ENCODE measurements around the gene MYBL2. TPM values are rescaled to one million over a fixed set of nuclear protein-coding genes. Genes with fewer than 3 reads are reported as not detected.

The MYBL2 gene
- total and polyA plus RNA-seq, 2 donors (not counting 3 experiments of a cell fraction or from before 2014, with no cell fraction given), result 35.7 to 105 TPM

DNA sequence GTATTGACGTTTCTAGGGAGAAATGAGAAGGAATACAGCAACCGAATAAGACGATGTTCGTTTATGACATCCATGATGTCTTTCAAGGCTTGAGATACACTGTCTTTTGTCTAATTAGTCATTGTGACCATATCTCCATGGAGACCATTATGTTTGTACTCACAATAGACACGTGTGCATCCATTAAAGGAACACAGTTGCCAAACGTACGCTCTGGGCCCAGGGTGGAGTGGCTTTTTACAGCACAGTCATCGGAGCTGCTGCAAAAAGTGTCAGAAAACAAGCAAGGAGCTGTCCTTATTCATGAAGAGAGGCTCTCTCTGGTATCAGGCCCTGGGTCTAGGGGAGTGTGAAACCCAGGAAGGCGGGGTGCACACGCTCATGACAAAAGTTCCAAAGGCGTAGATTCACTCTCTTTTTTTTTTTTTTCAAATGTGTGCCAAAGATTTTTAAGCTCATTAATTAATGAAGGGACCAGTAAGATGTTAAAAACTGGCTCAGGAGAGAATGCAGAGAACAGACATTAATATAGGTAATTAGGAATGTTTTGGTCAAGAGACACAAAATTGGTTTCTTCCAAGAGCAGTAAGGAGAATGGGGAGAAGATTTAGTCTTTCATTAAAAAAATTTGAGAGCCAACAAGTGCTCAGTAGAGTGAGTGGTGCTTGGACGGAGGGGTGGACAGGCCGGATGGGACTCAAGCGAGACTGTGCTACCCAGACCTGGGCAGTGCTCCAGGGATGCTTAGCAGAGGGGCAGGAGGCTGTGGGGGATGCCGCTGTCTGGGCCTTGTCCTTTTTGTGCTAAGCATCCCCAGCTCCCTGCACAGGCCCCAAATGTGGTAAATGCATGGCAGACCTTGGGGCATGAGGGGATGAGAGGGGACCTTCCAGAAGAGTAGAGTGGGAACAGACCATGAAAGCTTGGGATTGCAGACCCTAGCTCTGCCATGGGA is 94.7 kb downstream of the MYBL2 start:
- Histone ChIP-seq H3K9me3 (replicated peaks; ENCODE audit: control insufficient read depth, insufficient read depth, low read length) (no peaks in the 10 kb centered on the region), H2AFZ (ENCODE audit: low read depth, low read length) (no peak overlapping the region), H3K4me3 (replicated peaks in 1 of 3; ENCODE audit: insufficient read depth in 1 of 3, low read depth in 1 of 3, low read length in 3 of 3) (no peak overlapping the region), H3K9me1 (replicated peaks; ENCODE audit: control insufficient read depth, extremely low read depth, insufficient read depth, low read length) (no peaks in the 10 kb centered on the region), H4K20me1 (replicated peaks; ENCODE audit: control insufficient read depth, extremely low read depth, insufficient read depth, low read length) (no peaks in the 10 kb centered on the region), H3K4me2 (ENCODE audit: insufficient read depth, low read length) (no peak overlapping the region), H3K9ac (replicated peaks; ENCODE audit: extremely low read depth, insufficient read depth, low read length) (no peak overlapping the region), H3K27me3 (ENCODE audit: control insufficient read depth in 2 of 2, insufficient read depth in 2 of 2, low read length in 2 of 2) (peaks cover 0 to 11% of the 10 kb centered on the region in 2 experiments), H3K36me3 (ENCODE audit: control insufficient read depth in 2 of 2, extremely low read depth in 1 of 2, insufficient read depth in 2 of 2, low read length in 2 of 2) (no peaks in the 10 kb centered on the region), H3K79me2 (ENCODE audit: control insufficient read depth, insufficient read depth, low read length) (no peaks in the 10 kb centered on the region), H3K27ac (ENCODE audit: insufficient read depth, low read depth, low read length) (no peak overlapping the region), H3K4me1 (ENCODE audit: control insufficient read depth, extremely low read depth, insufficient read depth, low read length) (no peaks in the 10 kb centered on the region)
- CTCF ChIA-PET, result no interaction called here
- dilution Hi-C loops (cut with MboI; ENCODE audit: extremely low pct_ligation_motif_present, low sequenced_read_pairs) (loop anchor here (25.0 kb wide), 1 partner anchor 151 kb away; the partner anchor contains the start of gene TOX2), intact Hi-C loops (cut with micrococcal nuclease) (no loop called here)
- TF ChIP-seq, protein P1, sequence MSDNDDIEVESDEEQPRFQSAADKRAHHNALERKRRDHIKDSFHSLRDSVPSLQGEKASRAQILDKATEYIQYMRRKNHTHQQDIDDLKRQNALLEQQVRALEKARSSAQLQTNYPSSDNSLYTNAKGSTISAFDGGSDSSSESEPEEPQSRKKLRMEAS (IDR thresholded peaks at IDR 0.05; ENCODE audit: insufficient read depth, insufficient read length), result no peak
- TF ChIP-seq, protein P2, sequence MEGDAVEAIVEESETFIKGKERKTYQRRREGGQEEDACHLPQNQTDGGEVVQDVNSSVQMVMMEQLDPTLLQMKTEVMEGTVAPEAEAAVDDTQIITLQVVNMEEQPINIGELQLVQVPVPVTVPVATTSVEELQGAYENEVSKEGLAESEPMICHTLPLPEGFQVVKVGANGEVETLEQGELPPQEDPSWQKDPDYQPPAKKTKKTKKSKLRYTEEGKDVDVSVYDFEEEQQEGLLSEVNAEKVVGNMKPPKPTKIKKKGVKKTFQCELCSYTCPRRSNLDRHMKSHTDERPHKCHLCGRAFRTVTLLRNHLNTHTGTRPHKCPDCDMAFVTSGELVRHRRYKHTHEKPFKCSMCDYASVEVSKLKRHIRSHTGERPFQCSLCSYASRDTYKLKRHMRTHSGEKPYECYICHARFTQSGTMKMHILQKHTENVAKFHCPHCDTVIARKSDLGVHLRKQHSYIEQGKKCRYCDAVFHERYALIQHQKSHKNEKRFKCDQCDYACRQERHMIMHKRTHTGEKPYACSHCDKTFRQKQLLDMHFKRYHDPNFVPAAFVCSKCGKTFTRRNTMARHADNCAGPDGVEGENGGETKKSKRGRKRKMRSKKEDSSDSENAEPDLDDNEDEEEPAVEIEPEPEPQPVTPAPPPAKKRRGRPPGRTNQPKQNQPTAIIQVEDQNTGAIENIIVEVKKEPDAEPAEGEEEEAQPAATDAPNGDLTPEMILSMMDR (IDR thresholded peaks at IDR 0.05; ENCODE audit: extremely low read depth in 1 of 2, insufficient read depth in 1 of 2, low read depth in 1 of 2, low read length in 2 of 2), result no peak
- TF ChIP-seq GATA2 (IDR thresholded peaks at IDR 0.05; ENCODE audit: insufficient read depth, insufficient read length, low read depth, low read length), result no peak
- no peak for TF ChIP-seq POLR2AphosphoS5 (IDR thresholded peaks at IDR 0.05; ENCODE audit: insufficient read depth, low read depth, low read length)
- no peak for TF ChIP-seq MYC (IDR thresholded peaks at IDR 0.05; ENCODE audit: low read depth, low read length)
- TF ChIP-seq EZH2 (IDR thresholded peaks at IDR 0.05; ENCODE audit: borderline replicate concordance, low read depth, low read length, severe bottlenecking), result no peak
- no peak for TF ChIP-seq FOS (IDR thresholded peaks at IDR 0.05; ENCODE audit: borderline replicate concordance, insufficient read depth, low read length)
- TF ChIP-seq JUN (IDR thresholded peaks at IDR 0.05; ENCODE audit: borderline replicate concordance, insufficient read depth, insufficient read length, low read depth), result no peak
- no peak for TF ChIP-seq POLR2A (IDR thresholded peaks at IDR 0.05; ENCODE audit: low read depth, low read length)
- BruUV-seq (replicated peaks), result no TSS peak
- DNase-seq (ENCODE audit: low read depth, low spot score) (no peak), FAIRE-seq (no peak)
- POLR2A ChIA-PET, result no interaction called here
